ENCODE data around the gene OGDH.

OGDH gene

GRCh38 chr7:44738051-44738723, 131.8 kb downstream of the OGDH start:
- DNase-seq (ENCODE audit: low spot score) = no peak

- no peak for DNase-seq (ENCODE audit: low spot score)
These were observed 132.6 kb downstream of the OGDH start for GRCh38 chr7:44738876-44739665.

- DNase-seq (ENCODE audit: low spot score) = no peak
These were observed 133.6 kb downstream of the OGDH start for GRCh38 chr7:44740055-44740454.

GRCh38 chr7:44743750-44744149, 137.3 kb downstream of the OGDH start:
- no peak for DNase-seq (ENCODE audit: low spot score)

- peak; percentile 93 for DNase-seq (ENCODE audit: low spot score)
These were observed 141.9 kb downstream of the OGDH start, which contains the start of gene ZMIZ2 for GRCh38 chr7:44748045-44748947. Gene ZMIZ2 (plus strand): TSS chr7:44748847. CDS start chr7:44756250, 7,403 bp downstream.

- peak; percentile 30 for DNase-seq (ENCODE audit: low spot score)
These were observed 142.7 kb downstream of the OGDH start for GRCh38 chr7:44748948-44749731.

- no peak for DNase-seq (ENCODE audit: low spot score)
These were observed 143.6 kb downstream of the OGDH start for GRCh38 chr7:44749992-44750391.

GRCh38 chr7:44750424-44750823, 144.0 kb downstream of the OGDH start:
- no peak for DNase-seq (ENCODE audit: low spot score)

GRCh38 chr7:44750921-44751571, 144.6 kb downstream of the OGDH start:
- peak; percentile 90 for DNase-seq (ENCODE audit: low spot score)

- no peak for DNase-seq (ENCODE audit: low spot score)
These were observed 146.4 kb downstream of the OGDH start for GRCh38 chr7:44752822-44753221.

GRCh38 chr7:44754802-44755697, 148.6 kb downstream of the OGDH start:
- no peak for DNase-seq (ENCODE audit: low spot score)

- DNase-seq (ENCODE audit: low spot score) = peak; percentile 47
These were observed 149.5 kb downstream of the OGDH start for GRCh38 chr7:44755698-44756627.

- DNase-seq (ENCODE audit: low spot score) = no peak
These were observed 150.5 kb downstream of the OGDH start for GRCh38 chr7:44756904-44757303.

GRCh38 chr7:44757311-44757710, 150.9 kb downstream of the OGDH start:
- no peak for DNase-seq (ENCODE audit: low spot score)

GRCh38 chr7:44757739-44758138, 151.3 kb downstream of the OGDH start:
- no peak for DNase-seq (ENCODE audit: low spot score)
